NCI-H460 (cell line): ENCODE data around the gene ASTL. TPM values are rescaled to one million over a fixed set of nuclear protein-coding genes. Genes with fewer than 3 reads are reported as not detected.

Experiments
- DNase-seq: peaks from one replicate; pipeline ENCODE4 v3.0.0-alpha.2; 2016; ENCODE audit warnings: low read depth; ENCODE audit errors: extremely low read depth
- total RNA-seq: library from RNA; depleted of rRNA; stranded (reverse); fragments of >200 nt; shearing (Covaris generic); gene quantifications from 2 replicates; pipeline ENCODE4 v1.2.3, GENCODE V29; 2014

The ASTL gene
- total RNA-seq, 1 experiment from 2014 or later: not detected

DNA sequence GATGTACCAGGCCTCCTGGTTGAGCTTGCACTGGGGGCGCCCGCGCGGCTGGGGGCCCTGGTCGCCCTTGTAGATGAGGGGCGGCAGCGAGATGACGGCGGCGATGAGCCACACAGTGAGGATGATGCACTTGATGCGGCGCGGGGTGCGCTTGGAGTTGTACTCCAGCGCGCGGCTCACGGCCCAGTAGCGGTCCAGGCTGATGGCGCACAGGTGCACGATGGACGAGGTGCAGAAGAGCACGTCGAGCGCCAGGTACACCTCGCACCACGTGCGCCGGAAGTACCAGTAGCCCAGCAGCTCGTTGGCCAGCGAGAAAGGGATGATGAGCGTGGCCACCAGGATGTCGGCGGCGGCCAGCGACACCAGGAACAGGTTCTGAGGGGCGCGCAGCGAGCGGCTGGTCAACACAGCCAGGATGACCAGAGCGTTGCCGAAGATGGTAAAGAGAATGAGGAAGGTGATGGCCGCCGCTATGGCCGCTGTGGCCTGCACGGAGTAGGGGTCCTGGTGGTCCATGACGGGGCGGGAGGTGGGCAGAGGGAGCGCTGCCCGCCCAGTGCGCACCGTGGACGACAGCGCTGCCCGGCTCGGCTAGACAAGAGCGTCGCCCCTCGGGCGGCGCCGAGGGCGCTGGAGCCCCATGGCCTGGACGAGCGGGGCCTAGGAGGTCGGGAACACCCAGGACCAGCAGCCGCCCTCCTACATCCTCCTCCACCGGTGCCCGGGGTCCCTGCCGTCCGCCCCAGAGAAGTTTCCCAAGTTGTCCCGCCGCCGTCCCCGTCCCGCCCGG lies 22.5 kb downstream of the ASTL start:
- no peak for DNase-seq

DNA sequence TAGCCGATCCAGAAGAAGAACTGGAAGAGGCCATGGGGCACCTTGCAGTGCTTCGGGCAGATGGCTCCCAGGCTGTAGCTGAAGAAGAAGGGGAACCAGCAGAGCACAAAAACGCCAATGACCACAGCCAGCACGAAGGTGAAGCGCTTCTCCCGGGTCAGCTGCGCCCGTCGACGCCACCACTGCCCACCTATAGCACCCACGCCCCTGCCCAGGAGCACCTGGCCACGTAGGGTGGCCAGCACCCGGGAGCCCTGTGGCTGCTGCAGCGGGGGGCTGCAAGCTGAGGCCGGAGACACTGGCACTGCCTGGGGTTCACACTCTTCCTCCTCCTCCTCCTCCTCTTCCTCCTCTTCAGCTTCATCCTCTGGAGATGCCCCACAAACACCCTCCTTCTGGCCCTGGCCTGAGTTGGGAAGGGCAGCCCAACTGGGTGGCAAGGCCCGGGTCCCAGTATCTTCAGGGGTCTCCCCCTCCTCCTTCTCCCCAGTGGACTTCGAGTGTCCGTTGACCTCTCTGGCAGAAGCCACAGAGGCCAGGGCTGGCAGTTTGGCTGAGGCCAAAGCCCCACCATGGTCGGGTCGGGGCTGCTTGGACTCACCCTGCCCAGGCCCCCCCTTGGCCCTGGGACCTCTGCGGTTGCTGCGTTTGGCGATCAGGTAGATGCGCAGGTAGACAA lies 23.3 kb downstream of the ASTL start:
- DNase-seq: no peak

DNA sequence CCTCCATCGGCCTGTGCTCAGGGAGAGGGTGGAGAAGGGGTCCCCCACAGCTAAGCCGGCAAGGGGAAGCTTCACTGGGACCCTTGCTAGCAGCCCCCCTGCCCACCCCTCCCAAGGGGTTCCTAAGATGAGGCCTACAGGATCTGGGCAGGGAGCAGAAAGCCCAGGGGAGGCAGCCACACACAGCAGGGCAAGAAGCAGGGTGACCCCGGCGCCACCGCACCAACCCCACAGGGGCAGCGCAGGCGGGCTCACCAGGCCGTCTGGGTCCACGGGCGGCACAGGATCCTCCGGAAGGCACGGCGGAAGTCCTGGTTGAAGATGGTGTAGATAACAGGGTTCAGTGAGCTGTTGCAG lies 23.8 kb downstream of the ASTL start:
- DNase-seq: no peak

DNA sequence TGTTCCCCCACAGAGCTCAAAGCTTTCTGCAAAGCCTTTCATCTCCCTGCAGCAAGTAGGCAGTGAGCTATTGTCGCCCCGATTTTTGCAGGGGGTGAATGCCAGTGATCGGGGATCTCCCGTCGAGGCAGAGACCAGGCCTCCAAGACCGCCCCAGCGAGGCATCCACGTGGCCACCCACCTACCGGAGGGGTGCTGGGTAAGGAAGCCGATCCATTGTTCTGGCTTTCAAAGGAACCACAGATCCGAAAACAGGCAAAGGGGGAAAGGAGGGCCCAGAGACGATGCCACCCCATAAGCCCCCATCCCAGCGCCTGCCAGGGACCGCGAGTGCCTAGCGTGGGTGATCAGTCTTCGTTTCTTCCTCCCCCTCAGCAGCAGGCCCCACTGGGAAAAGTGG lies 24.4 kb downstream of the ASTL start:
- no peak for DNase-seq

DNA sequence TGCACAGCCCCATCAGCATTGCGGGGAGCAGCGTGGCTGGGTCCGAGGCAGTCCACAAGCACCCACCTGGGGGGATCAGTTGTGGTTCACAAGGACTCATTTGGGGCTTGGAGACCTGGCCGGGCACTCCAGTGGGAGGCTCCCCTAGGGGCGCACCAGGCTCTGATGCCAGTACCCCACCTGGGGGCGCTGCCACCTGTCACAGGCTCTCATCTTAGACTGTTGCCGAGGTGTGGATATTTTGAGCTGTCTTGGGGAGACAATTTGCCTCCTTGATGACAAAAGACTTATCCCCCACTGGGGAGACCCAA lies 25.0 kb downstream of the ASTL start:
- DNase-seq: no peak

DNA sequence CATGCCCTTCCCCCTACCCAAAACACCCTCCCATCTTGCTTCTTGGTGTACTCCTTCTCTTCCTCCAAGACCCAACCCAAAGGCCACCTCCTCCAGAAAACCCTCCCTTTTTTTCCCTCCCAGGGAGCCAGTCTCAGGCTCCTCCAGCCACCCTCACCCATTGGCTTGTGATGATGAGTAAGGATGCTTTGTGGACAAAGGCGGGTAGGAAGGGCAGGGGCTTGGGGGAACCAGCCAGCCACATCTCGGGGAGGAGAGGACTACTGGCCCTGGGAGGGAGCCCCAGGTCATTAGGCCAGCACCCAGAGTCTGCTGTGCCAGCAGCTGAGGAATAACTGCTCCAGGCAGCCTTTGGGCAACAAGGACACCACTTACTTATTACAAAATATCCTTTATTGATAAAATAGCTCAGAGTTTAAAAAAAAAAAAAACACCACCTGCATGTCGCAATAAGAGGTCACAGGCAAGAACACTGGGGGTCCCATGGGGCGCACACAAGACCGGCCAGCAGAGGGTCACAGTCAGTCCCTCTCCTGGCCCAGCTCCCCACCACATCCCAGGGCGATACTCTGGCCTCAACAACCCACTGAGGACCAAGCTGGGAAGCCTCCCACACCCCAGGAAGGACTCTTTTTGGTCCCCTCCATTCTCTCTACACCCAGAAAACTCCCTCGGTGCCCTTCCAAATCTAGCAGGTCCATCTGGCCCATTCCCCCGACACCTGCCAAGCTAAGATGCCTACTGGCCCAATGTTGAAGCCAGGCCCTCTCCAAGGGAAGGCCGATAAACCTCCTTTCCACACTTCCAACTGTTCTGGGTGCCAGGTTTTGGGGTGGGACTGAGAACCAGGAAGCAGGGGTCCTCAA lies 25.6 kb downstream of the ASTL start:
- DNase-seq: no peak

DNA sequence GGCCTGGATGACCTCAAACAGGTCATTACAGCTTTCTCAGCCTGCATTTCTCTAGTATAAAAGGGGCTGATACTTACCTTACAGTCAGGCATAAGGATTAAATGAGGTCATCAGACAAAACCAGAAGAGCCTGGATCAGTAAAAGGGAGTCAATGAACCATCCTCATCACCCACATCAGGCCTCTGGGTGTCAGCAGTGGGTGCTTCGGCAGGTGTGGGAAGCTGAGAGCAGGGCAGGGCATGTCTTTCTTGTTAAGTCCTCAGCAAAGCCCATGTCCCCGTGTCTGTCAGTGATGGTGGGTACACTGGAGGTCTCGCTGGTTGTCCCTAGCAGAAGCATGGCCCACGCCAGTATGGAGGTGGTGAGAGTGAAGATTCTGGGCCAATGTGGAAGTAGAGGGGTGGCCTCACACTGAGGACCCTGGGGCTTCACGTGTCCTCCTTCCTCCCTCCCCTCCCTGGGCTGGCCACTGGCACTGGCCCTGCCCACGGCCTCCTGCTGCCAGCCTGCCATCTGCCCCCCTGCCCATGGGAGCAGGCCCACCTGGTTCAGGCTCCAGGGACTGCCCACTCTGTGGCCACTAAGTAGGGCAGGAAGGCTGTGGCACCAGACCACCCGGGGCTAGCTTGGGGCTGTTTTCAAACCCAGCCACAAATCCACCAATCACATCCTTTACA lies 26.3 kb downstream of the ASTL start:
- no peak for DNase-seq

DNA sequence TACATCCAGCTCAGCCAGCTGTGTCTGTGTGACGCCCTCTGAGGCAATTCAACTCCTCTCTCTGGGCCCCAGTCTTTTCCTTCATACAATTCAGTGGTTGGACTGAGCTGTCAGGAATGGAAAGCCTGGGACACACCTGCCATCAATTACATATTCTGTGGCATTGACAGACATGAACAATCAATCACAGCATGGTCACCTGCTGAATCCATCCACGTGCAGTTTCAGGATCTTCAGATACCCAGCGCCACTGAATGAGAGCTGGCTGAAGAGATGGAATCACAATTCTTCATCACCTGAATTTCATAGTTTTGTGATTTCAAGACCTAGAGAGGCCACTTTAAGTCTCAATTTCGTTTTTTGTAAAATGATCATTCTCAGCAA lies 27.1 kb downstream of the ASTL start:
- DNase-seq: no peak

DNA sequence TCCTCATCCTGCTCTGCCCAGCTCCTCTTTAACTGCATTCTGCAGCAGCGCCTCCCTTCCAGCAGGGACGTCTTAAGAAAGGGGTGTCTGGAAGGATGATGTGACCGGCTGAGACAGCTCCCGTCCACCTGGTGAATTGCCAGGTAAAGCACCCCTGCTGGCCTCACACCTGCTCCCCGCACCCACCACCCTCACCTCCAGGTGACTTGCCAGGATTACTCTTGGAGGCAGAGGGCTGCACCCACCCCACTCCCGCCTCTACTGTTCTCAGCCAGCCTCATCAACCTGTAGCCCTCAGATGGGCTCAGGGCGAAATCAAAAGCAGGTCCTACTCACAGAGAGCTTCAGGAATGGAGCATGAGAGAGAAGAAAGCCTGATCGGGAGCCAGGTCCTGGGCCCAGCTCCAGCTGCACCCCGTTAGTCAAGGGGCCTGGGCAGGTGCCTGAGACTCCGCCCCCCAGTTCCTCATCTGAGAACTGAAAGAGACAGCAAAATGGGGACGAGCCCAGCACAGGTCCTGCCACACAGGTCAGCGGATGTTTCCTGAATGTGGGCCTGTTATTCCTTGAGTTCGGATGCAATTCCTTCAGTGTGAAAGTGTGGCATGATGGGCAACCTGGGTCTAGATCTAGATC lies 27.6 kb downstream of the ASTL start:
- DNase-seq: no peak

DNA sequence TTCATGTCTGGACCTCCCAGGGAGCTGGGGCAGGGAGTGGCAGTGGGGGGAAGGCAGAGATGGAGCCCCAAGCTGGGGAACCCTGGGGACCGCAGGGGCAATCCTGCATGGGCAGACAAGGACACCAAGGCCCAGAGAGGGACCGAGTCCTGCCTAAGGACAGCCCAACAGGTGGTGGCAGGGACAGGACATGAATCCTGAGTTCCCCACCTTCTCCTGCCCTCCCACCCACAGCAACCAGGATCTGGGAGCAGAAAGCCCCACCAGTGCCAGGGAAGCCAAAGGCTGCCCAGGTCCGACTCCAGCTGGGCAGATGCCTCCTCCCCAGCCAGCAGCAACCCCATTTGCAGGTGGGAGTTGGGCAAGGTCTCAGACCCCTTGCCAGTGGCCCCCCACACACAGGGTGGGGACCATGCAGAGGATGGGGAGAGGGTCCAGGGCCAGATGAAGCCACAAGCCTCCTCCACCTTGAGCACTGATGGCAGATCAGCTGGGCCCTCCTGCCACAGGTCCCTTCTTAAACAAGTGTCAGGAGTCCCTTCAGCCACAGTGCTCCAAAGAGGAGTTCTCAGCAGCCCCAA lies 28.3 kb downstream of the ASTL start:
- DNase-seq: no peak

DNA sequence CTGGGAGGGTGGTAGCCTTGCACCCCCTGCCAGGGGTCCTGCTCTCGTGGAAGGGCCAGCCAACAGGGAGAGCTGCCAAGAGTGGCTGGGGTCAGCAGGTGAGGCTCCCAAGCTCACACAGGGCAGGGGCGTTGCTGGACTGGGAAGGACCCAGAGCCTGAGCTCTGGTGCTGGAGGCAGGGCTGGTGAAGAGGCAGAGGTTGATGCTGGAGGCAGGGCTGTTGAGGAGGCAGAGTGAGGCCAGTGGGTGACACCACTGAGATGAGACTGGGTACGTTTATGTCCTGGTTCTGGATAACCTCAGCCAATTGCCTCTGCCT lies 29.0 kb downstream of the ASTL start:
- DNase-seq: no peak

DNA sequence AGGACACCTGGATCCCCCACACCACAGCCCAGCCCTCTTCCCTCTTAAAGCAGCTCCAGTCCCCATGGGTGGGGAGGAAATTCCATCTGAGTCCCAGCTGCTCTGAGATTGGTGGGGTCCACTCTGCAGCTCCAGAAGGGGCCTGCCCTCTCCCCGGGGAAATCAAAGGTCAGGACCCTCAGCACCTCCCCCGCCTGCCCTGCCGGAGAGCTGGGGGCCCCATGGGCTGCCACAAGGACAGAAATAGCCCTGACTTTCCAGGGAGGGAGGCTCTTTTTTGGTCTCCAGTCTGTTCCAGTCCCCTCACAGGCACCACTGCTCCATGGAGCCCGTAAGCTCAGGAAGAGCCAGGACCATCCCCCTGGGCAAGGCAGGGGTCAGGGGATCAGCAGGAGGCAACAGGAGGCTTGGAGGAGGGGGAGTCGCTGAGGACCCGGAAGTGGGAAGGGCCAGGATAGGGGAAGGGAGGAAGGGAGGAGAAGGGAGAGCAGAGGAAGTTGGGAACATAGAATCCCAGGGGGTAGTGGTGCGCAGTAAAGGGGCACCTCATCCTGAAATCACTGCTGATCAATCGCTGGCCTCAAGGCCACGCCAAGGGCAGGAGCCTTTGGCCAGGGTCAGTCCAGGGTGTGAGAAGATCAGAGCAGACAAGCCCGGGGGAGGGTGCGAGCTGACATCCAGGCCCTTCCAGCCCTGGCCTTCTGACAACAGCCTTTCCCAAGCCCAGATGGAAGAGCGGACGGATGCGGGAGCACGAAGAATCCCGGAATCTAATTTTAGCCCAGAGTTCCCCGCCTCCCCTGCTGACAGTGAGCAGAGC lies 29.6 kb downstream of the ASTL start:
- no peak for DNase-seq

DNA sequence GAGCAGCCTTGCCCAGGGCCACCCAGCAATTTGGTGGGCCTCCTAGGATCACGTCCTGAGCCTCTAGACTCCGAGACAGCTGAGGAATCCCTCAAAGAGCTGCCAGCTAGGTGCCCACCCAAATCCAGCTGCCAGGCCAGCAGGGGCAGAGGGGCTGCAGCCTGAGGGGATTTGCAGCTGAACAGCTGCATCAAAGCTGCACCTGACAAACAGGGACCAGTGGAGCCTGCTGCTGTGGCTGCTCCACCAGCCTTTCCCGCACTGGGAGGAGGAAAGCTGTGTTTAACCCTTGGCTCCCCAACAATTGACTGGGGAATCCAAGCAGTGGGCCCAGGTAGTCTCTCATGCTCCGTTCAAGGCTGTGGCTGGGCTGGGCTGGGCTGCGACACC lies 30.2 kb downstream of the ASTL start:
- DNase-seq: no peak

DNA sequence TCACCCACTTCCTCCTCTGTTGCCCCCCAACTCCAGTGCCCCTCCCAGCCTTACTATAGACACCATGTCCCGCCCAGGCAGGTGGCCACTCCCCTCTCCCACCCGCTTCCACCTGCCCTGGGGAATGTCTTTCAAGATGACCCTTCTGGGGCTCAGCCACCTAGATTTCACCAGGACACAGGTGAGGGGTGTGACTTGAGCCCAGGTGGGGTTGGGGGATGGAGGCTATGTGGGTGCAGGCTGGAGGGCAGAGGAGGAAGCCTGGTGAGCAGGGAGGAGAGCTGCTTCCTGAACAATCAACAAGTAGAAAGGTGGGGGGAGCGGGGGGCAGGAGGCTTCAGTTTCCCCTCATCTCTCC lies 30.6 kb downstream of the ASTL start:
- DNase-seq: no peak

DNA sequence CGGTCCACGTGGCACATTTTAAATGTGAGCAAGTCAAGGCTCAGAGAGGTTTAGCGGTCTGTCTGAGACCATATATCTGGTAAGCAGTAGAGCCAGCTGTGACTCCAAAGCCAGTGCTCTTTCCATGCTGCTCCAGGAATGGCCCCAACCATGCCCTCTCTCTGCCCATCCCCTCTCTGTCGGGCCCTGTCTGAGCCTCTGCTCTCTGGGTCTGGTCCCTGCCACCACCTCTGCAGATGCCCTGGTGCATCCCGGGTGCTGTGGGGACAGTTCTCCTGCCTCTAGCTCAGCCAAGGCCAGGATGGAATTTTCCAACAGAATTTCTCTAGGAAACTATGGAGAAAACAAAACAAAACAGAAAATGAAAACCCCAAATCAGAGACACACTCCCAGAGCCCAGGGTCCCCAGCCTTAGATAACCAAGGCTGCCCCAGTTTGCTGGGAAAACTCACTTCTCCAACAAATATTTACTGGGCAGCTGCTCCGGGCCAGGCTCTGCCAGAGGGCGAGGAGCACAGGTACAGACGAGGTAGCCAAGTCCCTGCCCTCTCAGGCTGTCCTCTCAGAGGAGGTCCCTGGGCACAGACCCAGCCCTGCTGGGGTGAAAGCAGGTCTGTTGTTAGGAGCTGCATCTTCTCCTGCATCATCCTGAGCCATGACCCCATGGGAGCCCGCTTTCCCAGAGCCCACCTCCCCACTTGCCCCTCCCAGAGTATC lies 31.2 kb downstream of the ASTL start:
- DNase-seq: no peak

DNA sequence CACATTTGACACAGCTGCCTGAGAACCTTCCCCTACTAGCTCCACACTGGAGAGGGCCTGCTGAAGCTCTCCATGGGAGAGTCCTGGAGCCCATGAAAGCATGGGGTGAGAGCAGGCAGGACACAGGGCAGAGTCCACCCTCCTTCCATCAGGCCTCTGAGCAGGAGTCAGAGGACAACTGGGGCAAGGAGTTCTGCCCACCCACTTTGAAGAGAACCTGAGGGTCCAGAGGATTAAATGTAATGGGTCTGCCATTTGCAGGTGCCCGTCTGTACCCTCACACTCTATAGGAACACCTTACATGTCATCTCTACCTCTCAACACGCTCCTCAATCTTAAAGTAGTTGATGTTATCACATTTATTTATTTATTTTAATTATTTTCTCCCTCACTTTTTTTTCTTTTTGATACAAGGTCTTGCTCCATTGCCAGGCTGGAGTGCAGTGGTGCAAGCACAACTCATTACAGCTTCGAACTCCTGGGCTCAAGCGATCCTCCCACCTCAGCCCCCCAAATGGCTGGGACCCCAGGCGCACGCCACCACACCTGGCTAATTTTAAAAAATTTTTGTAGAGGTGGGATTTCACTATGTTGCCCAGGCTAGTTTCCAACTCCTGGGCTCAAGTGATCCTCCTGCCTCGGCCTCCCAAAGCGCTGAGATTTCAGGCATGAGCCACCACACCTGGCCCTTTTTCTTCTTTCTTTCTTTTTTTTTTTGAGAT lies 32.1 kb downstream of the ASTL start:
- DNase-seq: no peak

DNA sequence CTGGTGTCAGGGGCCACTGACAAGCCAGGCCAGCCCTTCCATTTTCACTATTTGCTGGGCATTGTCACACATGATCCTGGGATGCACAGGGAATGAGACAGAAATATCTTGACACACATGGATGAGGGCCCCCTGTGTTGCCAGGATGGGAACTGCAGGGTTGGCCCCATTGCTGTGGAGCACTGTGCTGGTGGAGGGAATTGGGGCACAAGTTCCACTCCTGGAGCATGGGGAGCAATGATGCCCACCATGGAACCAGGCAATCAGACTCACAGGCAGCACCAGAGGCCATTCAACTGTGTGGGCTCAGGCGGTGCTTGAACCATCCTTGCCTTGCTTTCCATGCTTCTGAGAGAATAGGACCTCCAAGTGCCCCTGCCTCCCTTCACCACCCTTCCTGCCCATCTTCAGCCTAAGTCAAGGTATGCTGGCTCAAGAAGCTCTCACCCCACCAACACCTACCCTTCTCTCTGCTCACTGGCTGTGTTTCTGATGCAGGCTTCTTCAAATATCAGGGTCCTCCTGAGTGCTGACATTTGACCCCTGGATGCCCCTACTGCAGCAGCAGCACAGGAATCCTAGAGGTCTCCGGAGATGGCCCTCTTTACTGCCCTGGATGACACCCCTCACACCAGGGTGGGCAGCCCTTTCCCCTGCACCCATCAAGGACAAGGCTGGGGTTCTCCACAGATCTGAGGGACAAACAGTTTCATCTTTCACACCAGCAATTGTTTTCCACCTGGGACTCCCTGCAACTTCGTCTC lies 33.0 kb downstream of the ASTL start:
- DNase-seq: no peak

DNA sequence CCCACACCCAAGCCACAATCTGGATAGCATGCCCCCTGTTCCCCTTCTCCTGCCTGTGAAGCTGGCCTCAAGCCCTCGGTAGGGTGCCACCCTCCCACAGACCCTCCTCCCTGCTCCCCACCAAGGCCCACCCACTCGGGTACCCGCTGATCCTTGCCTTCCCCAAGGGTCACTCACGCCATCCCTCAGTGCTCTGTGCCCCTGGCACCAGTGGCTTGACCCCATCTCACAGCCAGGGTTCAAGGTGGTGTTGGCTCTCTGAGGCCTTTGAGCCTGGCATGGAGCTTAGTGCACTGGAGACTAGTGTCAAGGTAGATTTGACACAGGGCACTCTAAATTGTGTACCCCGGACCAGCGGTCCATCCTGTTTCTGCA lies 33.8 kb downstream of the ASTL start:
- DNase-seq: no peak
